ENCODE results near the gene TCF7. TPM values are rescaled to one million over a fixed set of nuclear protein-coding genes. Genes with fewer than 3 reads are reported as not detected.

The TCF7 gene
- total RNA-seq, 1 donor from 2014 or later = 3.0 TPM

DNA sequence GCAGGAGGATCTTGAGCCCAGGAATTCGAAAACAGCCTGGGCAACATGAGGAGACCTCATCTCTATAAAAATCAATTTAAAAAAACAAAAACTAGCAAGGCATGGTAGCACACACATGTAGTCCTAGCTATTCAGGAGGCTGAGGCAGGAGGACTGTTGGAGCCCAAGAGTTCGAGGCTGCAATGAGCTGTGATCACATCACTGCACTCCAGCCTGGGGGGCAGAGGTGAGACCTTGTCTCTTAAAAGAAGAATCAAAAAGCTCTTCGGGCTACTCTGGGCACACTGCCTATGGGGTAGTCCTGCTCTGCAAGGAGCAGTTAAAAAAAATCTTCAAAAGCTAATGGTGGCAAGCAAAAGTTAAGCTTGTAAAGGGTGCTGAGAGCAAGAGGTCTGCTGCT is 38.8 kb downstream of the TCF7 start:
- no peak overlapping the region for H3K27ac ChIP-seq (replicated peaks)
- H3K27me3 ChIP-seq (ENCODE audit: low read depth) = no peaks in the 10 kb centered on the region
- intact Hi-C loops (cut with micrococcal nuclease) = no loop called here
- H3K4me1 ChIP-seq = peaks cover 36% of the 10 kb centered on the region
- peaks cover 80% of the 10 kb centered on the region for H3K36me3 ChIP-seq
- TF ChIP-seq, protein P1, sequence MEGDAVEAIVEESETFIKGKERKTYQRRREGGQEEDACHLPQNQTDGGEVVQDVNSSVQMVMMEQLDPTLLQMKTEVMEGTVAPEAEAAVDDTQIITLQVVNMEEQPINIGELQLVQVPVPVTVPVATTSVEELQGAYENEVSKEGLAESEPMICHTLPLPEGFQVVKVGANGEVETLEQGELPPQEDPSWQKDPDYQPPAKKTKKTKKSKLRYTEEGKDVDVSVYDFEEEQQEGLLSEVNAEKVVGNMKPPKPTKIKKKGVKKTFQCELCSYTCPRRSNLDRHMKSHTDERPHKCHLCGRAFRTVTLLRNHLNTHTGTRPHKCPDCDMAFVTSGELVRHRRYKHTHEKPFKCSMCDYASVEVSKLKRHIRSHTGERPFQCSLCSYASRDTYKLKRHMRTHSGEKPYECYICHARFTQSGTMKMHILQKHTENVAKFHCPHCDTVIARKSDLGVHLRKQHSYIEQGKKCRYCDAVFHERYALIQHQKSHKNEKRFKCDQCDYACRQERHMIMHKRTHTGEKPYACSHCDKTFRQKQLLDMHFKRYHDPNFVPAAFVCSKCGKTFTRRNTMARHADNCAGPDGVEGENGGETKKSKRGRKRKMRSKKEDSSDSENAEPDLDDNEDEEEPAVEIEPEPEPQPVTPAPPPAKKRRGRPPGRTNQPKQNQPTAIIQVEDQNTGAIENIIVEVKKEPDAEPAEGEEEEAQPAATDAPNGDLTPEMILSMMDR (IDR thresholded peaks at IDR 0.05; ENCODE audit: borderline replicate concordance) = no peak
- no peak for DNase-seq
- H3K4me3 ChIP-seq = no peak overlapping the region
- H3K9me3 ChIP-seq (replicated peaks) = no peaks in the 10 kb centered on the region

DNA sequence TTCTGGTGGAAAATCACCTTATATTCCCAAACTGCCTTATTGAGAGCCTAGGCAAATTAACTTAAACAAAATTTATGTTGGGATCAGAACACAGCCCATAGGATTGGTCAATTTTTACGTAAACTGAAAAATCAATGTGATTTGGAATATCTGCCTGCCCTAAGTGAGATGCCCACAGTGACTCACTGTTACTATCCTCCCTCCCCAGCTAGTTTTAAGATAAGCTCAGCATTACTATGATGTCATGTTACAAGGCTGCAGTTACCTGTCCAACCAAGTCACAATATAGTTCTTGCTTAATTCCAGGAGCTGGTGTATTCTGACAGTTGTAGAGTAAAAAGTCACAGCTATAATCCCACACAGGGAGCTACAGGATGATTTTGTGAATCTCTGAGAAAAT is 39.2 kb downstream of the TCF7 start:
- Histone ChIP-seq H3K4me1 (peaks cover 36% of the 10 kb centered on the region), H3K4me3 (no peak overlapping the region), H3K27ac (replicated peaks) (no peak overlapping the region), H3K27me3 (ENCODE audit: low read depth) (no peaks in the 10 kb centered on the region), H3K36me3 (peaks cover 84% of the 10 kb centered on the region), H3K9me3 (replicated peaks) (no peaks in the 10 kb centered on the region)
- intact Hi-C loops (cut with micrococcal nuclease) = no loop called here
- TF ChIP-seq, protein P1 (IDR thresholded peaks at IDR 0.05; ENCODE audit: borderline replicate concordance) = no peak
- DNase-seq = no peak

DNA sequence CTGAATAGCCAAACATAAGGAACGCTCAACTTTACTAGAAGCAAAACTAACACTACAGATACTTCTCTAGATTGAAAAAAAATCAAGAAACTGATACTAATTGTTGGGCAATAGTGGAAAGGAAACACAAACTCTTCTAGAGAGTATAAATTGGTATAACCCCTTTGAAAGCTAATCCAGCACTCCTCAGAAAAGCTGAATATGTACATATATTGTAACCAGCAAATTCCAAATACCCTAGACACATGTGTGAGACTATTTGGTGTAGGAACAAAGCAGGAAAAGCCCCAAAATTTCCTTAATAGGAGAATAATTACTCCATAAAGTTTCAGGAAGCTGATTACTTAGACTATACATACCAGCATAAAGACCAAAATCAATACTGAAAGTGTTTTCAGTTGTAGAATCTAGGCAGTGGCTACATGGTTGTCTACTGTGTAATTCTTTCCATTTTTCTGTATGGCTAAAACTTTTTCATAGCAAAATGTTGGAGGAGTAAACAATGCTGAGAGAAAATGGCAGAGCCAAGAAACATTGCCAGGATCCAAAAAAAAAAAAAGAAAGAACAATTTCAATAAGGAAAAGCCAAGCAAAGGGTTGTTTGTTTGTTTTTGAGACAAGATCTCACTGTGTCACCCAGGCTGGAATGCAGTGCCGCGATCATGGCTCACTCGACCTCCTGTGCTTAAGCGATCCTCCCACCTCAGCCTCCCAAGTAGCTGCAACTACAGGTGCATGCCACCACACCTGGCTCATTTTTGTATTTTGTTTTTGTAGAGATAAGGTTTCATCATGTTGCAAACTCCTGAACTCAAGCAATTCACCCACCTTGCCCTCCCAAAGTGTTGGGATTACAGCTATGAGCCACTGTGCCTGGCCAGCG is 47.3 kb downstream of the TCF7 start:
- Histone ChIP-seq H3K36me3 (peaks cover 95% of the 10 kb centered on the region), H3K4me3 (no peak overlapping the region), H3K27ac (replicated peaks) (no peak overlapping the region), H3K9me3 (replicated peaks) (no peaks in the 10 kb centered on the region), H3K4me1 (peaks cover 11% of the 10 kb centered on the region), H3K27me3 (ENCODE audit: low read depth) (no peaks in the 10 kb centered on the region)
- TF ChIP-seq, protein P1 (IDR thresholded peaks at IDR 0.05; ENCODE audit: borderline replicate concordance) = no peak
- DNase-seq = no peak
- intact Hi-C loops (cut with micrococcal nuclease) = no loop called here

DNA sequence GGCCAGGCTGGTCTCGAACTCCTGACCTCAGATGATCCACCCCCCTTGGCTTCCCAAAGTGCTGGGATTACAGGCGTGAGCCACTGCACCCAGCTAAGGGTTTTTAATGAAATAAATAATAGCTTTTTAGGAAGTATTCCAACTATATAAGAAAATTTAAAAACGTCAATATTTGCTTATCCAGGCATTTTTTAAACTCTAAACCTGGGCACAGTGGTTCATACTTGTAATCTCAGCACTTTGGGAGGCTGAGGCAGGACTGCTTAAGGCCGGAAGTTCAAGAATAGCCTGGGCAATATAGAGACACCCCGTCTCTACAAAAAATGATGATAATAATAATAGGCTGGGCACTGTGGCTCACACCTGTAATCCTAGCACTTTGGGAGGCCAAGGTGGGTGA is 48.1 kb downstream of the TCF7 start:
- intact Hi-C loops (cut with micrococcal nuclease) = no loop called here
- Histone ChIP-seq H3K4me3 (no peak overlapping the region), H3K36me3 (peaks cover 95% of the 10 kb centered on the region), H3K4me1 (peaks cover 11% of the 10 kb centered on the region), H3K27me3 (ENCODE audit: low read depth) (no peaks in the 10 kb centered on the region), H3K27ac (replicated peaks) (no peak overlapping the region), H3K9me3 (replicated peaks) (no peaks in the 10 kb centered on the region)
- DNase-seq = no peak
- TF ChIP-seq, protein P1 (IDR thresholded peaks at IDR 0.05; ENCODE audit: borderline replicate concordance) = no peak

DNA sequence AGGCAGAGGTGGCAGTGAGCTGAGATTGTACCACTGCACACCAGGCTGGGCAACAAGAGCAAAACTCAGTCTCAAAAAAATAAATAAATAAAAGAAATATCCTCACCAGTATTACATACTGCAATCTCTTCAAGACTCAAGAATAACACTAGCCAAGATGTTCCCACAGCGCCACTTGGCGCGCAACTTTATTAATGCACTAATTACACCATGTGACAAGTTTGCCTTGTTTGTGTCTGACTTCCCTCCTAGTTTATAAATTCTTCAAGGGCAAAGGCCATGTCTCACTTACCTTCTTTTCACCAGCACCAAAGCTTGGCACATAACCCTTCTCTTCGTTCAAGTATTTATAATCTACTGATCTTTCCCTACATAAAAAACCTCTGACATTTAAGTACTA is 57.5 kb downstream of the TCF7 start:
- TF ChIP-seq, protein P1 (IDR thresholded peaks at IDR 0.05; ENCODE audit: borderline replicate concordance) = no peak
- Histone ChIP-seq H3K4me1 (peaks cover 77% of the 10 kb centered on the region), H3K9me3 (replicated peaks) (no peaks in the 10 kb centered on the region), H3K4me3 (no peak overlapping the region), H3K27me3 (ENCODE audit: low read depth) (no peaks in the 10 kb centered on the region), H3K36me3 (peaks cover 58% of the 10 kb centered on the region), H3K27ac (replicated peaks) (no peak overlapping the region)
- intact Hi-C loops (cut with micrococcal nuclease) = no loop called here
- no peak for DNase-seq

All from left ventricle myocardium inferior (tissue), 1 donor.